Measurements from ENCODE around the gene CD300E.

Gene CD300E

DNA sequence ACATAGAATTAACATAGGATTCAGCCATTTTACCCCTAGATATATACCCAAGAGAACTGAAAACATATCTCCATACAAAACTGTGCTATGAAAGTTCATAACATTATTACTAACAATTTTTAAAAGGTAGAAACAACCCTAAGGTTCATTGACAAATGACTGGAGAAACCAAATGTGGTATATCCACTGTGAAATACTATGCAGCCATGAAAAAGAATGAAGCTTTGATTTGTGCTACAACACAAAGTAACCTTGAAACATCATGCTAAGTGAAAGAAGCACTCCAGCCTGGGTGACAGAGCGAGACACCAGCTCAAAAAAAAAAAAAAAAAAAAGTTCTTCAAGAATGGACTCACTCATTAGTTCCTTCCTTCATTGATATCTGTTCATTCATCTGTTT, 32.0 kb downstream of the CD300E start:
- no peak for DNase-seq (ENCODE audit: extremely low read depth, insufficient read length)
- Histone ChIP-seq H3K4me3 (replicated peaks; ENCODE audit: low read depth, low read length) (no peak overlapping the region), H3K36me3 (ENCODE audit: control insufficient read depth, insufficient read depth, low read length) (no peaks in the 10 kb centered on the region), H3K27me3 (replicated peaks; ENCODE audit: control insufficient read depth, insufficient read depth, low read length) (peaks cover 1% of the 10 kb centered on the region; the same call in 1 of the 2 replicates)
- TF ChIP-seq, protein P1, sequence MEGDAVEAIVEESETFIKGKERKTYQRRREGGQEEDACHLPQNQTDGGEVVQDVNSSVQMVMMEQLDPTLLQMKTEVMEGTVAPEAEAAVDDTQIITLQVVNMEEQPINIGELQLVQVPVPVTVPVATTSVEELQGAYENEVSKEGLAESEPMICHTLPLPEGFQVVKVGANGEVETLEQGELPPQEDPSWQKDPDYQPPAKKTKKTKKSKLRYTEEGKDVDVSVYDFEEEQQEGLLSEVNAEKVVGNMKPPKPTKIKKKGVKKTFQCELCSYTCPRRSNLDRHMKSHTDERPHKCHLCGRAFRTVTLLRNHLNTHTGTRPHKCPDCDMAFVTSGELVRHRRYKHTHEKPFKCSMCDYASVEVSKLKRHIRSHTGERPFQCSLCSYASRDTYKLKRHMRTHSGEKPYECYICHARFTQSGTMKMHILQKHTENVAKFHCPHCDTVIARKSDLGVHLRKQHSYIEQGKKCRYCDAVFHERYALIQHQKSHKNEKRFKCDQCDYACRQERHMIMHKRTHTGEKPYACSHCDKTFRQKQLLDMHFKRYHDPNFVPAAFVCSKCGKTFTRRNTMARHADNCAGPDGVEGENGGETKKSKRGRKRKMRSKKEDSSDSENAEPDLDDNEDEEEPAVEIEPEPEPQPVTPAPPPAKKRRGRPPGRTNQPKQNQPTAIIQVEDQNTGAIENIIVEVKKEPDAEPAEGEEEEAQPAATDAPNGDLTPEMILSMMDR (IDR thresholded peaks at IDR 0.05; ENCODE audit: insufficient read depth, low read length, poor library complexity, severe bottlenecking): no peak

DNA sequence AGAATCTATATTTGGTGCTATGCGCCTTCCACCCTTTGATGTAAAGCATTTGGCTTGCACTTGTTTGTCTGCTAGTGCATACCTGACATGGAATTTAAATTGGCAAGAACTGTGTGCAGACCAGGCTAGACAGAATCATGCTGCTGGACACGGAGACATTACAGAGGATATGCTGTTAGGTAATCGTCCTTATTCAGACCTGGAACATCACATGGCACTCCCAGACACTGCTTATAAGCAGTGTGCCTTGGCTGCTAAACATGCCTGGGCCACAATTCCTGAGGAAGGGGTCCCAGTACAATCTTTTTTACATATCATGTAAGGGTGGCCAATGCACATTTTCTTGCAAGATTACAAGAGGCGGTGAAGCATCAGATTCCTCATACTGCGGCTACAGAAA, 37.8 kb downstream of the CD300E start:
- no peak for DNase-seq (ENCODE audit: extremely low read depth, insufficient read length)
- H3K4me3 ChIP-seq (replicated peaks; ENCODE audit: low read depth, low read length): no peak overlapping the region
- no peaks in the 10 kb centered on the region; the same call in 1 of the 2 replicates for H3K27me3 ChIP-seq (replicated peaks; ENCODE audit: control insufficient read depth, insufficient read depth, low read length)
- no peaks in the 10 kb centered on the region for H3K36me3 ChIP-seq (ENCODE audit: control insufficient read depth, insufficient read depth, low read length)
- TF ChIP-seq, protein P1 (IDR thresholded peaks at IDR 0.05; ENCODE audit: insufficient read depth, low read length, poor library complexity, severe bottlenecking): no peak

DNA sequence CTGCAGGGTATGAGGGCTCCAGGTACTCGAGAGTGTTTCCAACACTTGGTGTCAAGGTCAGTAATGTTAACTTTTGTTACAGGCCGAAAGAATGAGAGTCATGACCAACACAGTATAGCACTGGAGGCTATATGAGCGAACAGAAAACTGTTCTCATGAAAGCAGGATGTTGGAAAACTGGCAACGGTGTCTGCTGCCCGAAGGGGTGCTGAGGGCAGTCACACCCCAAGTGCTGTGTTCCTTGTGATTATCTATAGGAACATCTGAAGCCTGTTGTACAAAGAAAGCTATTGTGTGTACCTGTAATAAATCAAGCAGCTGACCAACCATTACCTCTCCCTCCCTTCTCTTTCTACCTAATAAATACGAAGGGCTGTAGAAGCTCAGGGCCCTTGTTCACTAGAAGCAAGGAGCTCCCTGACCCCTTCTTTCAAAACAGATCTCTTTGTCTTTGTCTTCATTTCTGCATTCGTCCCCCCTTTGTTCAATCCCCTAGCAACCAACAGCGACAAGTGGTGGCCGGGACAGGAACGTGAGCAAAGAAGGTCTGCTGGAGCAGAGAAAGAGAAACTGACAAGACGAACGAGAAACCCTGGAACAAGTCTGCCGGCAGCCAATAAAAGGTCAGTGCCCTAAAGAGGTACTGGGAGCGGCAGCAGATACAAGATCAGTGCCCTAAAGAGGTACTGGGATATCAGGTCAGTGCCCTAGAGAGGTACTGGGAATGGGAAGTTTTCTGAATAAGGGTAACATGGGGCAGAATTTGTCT, 39.1 kb downstream of the CD300E start:
- no peak for DNase-seq (ENCODE audit: extremely low read depth, insufficient read length)
- TF ChIP-seq, protein P1 (IDR thresholded peaks at IDR 0.05; ENCODE audit: insufficient read depth, low read length, poor library complexity, severe bottlenecking): no peak
- Histone ChIP-seq H3K4me3 (replicated peaks; ENCODE audit: low read depth, low read length) (no peak overlapping the region), H3K27me3 (replicated peaks; ENCODE audit: control insufficient read depth, insufficient read depth, low read length) (no peaks in the 10 kb centered on the region; the same call in 1 of the 2 replicates), H3K36me3 (ENCODE audit: control insufficient read depth, insufficient read depth, low read length) (no peaks in the 10 kb centered on the region)

DNA sequence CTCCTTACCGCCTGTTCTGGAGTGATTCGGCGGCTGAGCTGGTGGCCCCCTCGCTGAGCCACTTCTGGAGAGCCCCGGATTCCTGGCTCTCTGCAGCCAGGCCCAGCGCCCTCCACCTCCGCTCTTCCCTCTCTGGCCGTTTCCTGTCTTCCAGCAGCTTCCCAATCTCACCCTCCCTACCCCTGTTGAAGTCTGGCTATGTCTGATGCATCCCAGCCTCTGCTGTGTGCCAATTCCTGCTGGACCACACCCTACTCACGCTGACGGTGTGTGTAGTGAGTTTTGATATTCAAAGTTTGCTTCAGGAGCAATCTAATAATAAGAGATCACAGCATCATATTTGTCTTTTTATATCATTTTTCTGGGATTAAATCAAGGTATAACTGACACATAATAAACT, 40.9 kb downstream of the CD300E start:
- Histone ChIP-seq H3K36me3 (ENCODE audit: control insufficient read depth, insufficient read depth, low read length) (no peaks in the 10 kb centered on the region), H3K4me3 (replicated peaks; ENCODE audit: low read depth, low read length) (no peak overlapping the region), H3K27me3 (replicated peaks; ENCODE audit: control insufficient read depth, insufficient read depth, low read length) (no peaks in the 10 kb centered on the region; the same call in 1 of the 2 replicates)
- no peak for DNase-seq (ENCODE audit: extremely low read depth, insufficient read length)
- TF ChIP-seq, protein P1 (IDR thresholded peaks at IDR 0.05; ENCODE audit: insufficient read depth, low read length, poor library complexity, severe bottlenecking): no peak

DNA sequence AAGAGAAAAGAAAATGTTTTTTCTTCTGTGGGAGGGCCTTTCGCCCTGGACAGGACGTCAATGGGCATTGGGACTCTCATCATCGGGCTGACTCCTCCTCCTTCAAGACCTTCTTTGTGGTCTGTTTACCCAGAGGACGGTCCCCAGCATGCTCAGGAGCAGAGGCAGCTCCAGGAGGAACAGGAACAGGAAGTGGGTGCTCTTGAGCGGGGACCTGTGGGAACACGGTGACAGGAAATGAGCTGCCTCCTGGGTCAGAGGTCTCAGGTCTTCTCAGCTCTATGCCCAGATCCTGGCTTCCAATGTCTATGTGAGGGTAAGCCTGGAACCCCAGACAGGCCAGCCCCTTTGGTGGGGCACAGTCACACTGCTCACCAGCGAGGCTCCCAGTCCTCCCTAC, 43.6 kb downstream of the CD300E start:
- DNase-seq (ENCODE audit: extremely low read depth, insufficient read length): no peak
- TF ChIP-seq, protein P1 (IDR thresholded peaks at IDR 0.05; ENCODE audit: insufficient read depth, low read length, poor library complexity, severe bottlenecking): no peak
- no peaks in the 10 kb centered on the region; the same call in 1 of the 2 replicates for H3K27me3 ChIP-seq (replicated peaks; ENCODE audit: control insufficient read depth, insufficient read depth, low read length)
- H3K36me3 ChIP-seq (ENCODE audit: control insufficient read depth, insufficient read depth, low read length): no peaks in the 10 kb centered on the region
- no peak overlapping the region for H3K4me3 ChIP-seq (replicated peaks; ENCODE audit: low read depth, low read length)
